ENCODE data around the gene GMDS.

DNA sequence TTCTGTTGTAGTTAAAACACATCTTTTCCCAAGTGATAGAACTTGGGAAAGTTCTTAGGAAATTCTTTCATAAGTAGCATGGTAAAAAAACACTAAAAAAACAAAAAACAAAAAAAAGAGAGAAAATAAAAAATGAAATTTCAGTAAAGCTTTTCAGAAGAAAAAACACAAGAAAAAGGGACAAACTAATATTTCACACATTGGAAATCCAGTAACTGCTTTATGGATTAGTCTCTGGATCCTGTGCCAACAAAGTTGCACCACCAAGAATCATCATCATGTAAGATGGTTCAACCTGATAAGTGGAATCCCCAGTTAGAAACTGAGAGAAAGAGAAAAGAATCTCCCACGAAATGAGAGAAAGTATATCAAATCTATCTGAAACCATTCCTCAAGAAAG is 144.2 kb downstream of the GMDS start:
- TF ChIP-seq, protein P1, sequence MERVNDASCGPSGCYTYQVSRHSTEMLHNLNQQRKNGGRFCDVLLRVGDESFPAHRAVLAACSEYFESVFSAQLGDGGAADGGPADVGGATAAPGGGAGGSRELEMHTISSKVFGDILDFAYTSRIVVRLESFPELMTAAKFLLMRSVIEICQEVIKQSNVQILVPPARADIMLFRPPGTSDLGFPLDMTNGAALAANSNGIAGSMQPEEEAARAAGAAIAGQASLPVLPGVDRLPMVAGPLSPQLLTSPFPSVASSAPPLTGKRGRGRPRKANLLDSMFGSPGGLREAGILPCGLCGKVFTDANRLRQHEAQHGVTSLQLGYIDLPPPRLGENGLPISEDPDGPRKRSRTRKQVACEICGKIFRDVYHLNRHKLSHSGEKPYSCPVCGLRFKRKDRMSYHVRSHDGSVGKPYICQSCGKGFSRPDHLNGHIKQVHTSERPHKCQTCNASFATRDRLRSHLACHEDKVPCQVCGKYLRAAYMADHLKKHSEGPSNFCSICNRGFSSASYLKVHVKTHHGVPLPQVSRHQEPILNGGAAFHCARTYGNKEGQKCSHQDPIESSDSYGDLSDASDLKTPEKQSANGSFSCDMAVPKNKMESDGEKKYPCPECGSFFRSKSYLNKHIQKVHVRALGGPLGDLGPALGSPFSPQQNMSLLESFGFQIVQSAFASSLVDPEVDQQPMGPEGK (CRISPR knock-in tag; IDR thresholded peaks at IDR 0.05; ENCODE audit: borderline replicate concordance), result no peak
- TF ChIP-seq ZFP30 (CRISPR knock-in tag; IDR thresholded peaks at IDR 0.05) (no peak), RARB (CRISPR knock-in tag; IDR thresholded peaks at IDR 0.05) (no peak), CSDC2 (CRISPR knock-in tag; IDR thresholded peaks at IDR 0.05) (no peak), ZFP3 (CRISPR knock-in tag; IDR thresholded peaks at IDR 0.05) (no peak), ZNF8 (CRISPR knock-in tag; IDR thresholded peaks at IDR 0.05) (no peak), TCF4 (CRISPR knock-in tag; IDR thresholded peaks at IDR 0.05; ENCODE audit: borderline replicate concordance) (no peak), OSR1 (CRISPR knock-in tag; IDR thresholded peaks at IDR 0.05) (no peak), ARNTL (CRISPR knock-in tag; IDR thresholded peaks at IDR 0.05; ENCODE audit: borderline replicate concordance, low read depth) (no peak), PPARA (CRISPR knock-in tag; IDR thresholded peaks at IDR 0.05; ENCODE audit: borderline replicate concordance) (no peak), ZC3H10 (CRISPR knock-in tag; IDR thresholded peaks at IDR 0.05) (no peak)
- TF ChIP-seq, protein P2, sequence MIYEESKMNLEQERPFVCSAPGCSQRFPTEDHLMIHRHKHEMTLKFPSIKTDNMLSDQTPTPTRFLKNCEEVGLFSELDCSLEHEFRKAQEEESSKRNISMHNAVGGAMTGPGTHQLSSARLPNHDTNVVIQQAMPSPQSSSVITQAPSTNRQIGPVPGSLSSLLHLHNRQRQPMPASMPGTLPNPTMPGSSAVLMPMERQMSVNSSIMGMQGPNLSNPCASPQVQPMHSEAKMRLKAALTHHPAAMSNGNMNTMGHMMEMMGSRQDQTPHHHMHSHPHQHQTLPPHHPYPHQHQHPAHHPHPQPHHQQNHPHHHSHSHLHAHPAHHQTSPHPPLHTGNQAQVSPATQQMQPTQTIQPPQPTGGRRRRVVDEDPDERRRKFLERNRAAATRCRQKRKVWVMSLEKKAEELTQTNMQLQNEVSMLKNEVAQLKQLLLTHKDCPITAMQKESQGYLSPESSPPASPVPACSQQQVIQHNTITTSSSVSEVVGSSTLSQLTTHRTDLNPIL (CRISPR knock-in tag; IDR thresholded peaks at IDR 0.05; ENCODE audit: low read depth), result no peak

Data from SK-N-SH treated with all-trans-retinoic acid at 6 μM for 48 hours (cell line).